ENCODE data around the gene PPARG. TPM values are rescaled to one million over a fixed set of nuclear protein-coding genes. Genes with fewer than 3 reads are reported as not detected.

Gene PPARG
- polyA plus RNA-seq, 1 of the 3 experiments (the other 2 are of a cell fraction): 2.8 TPM

GRCh38 chr3:12292770-12293169, 3.9 kb downstream of the PPARG start:
- Histone ChIP-seq H2AFZ (ENCODE audit: low read depth) (no peak overlapping the region), H3K4me1 (ENCODE audit: control insufficient read depth in 1 of 2, insufficient read depth in 2 of 2, low read depth in 1 of 2, low read length in 1 of 2) (peaks cover 3 to 7% of the 10 kb centered on the region in 2 experiments; a peak in 1 of 4 replicates), H3K79me2 (ENCODE audit: insufficient read depth) (no peaks in the 10 kb centered on the region; the same call in 1 of the 2 replicates), H3K4me2 (no peak overlapping the region), H3K36me3 (replicated peaks in 1 of 2; ENCODE audit: control insufficient read depth in 1 of 2, insufficient read depth in 2 of 2, low read length in 1 of 2) (no peaks in the 10 kb centered on the region), H3K9ac (no peak overlapping the region), H3F3A (replicated peaks; ENCODE audit: insufficient read depth) (peaks cover 8% of the 10 kb centered on the region), H3K9me3 (no peaks in the 10 kb centered on the region), H3K4me3 (ENCODE audit: low read depth in 2 of 2, low read length in 1 of 2) (no peak overlapping the region), H3K27ac (ENCODE audit: low read depth in 2 of 2, low read length in 1 of 2) (no peak overlapping the region), H3K9me2 (no peaks in the 10 kb centered on the region), H4K20me1 (ENCODE audit: insufficient read depth) (no peaks in the 10 kb centered on the region), H3K27me3 (ENCODE audit: insufficient read depth) (no peaks in the 10 kb centered on the region)
- POLR2A ChIA-PET: no interaction called here
- 82% methylated on average over 7 of the region's 9 CpGs for WGBS (ENCODE audit: low lambda C conversion rate)
- no peak for DNase-seq
- TF ChIP-seq TEAD4 (IDR thresholded peaks at IDR 0.05; ENCODE audit: borderline replicate concordance, insufficient read depth) (no peak), GABPA (IDR thresholded peaks at IDR 0.05; ENCODE audit: low read depth) (no peak), POLR2AphosphoS5 (IDR thresholded peaks at IDR 0.05; ENCODE audit: low read depth, low read length) (no peak), RFX5 (IDR thresholded peaks at IDR 0.05; ENCODE audit: low read length) (no peak), TAF1 (IDR thresholded peaks at IDR 0.05; ENCODE audit: borderline replicate concordance, low read depth, low read length) (no peak), SIN3A (IDR thresholded peaks at IDR 0.05; ENCODE audit: borderline replicate concordance, low read depth, low read length) (no peak), EZH2phosphoT487 (IDR thresholded peaks at IDR 0.05; ENCODE audit: borderline replicate concordance, low read depth) (no peak), FOXJ3 (CRISPR knock-in tag; IDR thresholded peaks at IDR 0.05) (no peak), EP300 (IDR thresholded peaks at IDR 0.05; ENCODE audit: borderline replicate concordance in 1 of 2, low read depth in 1 of 2, low read length in 1 of 2) (no peak), NRF1 (IDR thresholded peaks at IDR 0.05; ENCODE audit: low read depth, low read length) (no peak), JUND (IDR thresholded peaks at IDR 0.05) (no peak), MXI1 (IDR thresholded peaks at IDR 0.05; ENCODE audit: low read depth, low read length) (no peak), FOXM1 (IDR thresholded peaks at IDR 0.05; ENCODE audit: low read depth) (no peak), USF2 (IDR thresholded peaks at IDR 0.05; ENCODE audit: borderline replicate concordance, low read depth, low read length) (no peak), MEF2A (IDR thresholded peaks at IDR 0.05; ENCODE audit: borderline replicate concordance, low read depth) (no peak)
- TF ChIP-seq, protein P1, sequence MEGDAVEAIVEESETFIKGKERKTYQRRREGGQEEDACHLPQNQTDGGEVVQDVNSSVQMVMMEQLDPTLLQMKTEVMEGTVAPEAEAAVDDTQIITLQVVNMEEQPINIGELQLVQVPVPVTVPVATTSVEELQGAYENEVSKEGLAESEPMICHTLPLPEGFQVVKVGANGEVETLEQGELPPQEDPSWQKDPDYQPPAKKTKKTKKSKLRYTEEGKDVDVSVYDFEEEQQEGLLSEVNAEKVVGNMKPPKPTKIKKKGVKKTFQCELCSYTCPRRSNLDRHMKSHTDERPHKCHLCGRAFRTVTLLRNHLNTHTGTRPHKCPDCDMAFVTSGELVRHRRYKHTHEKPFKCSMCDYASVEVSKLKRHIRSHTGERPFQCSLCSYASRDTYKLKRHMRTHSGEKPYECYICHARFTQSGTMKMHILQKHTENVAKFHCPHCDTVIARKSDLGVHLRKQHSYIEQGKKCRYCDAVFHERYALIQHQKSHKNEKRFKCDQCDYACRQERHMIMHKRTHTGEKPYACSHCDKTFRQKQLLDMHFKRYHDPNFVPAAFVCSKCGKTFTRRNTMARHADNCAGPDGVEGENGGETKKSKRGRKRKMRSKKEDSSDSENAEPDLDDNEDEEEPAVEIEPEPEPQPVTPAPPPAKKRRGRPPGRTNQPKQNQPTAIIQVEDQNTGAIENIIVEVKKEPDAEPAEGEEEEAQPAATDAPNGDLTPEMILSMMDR (IDR thresholded peaks at IDR 0.05): no peak
- TF ChIP-seq, protein P2, sequence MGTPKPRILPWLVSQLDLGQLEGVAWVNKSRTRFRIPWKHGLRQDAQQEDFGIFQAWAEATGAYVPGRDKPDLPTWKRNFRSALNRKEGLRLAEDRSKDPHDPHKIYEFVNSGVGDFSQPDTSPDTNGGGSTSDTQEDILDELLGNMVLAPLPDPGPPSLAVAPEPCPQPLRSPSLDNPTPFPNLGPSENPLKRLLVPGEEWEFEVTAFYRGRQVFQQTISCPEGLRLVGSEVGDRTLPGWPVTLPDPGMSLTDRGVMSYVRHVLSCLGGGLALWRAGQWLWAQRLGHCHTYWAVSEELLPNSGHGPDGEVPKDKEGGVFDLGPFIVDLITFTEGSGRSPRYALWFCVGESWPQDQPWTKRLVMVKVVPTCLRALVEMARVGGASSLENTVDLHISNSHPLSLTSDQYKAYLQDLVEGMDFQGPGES (IDR thresholded peaks at IDR 0.05; ENCODE audit: low read depth, low read length): no peak
- CTCF ChIA-PET: interaction anchor here (1.4 kb wide), 1 partner anchor 158 kb away, joined by 4 read pairs; no protein-coding TSS in a partner anchor

Data from SK-N-SH (cell line).